Activated B cell treated with CpG ODN at 0.5 μM for 24 hours (primary cell): ENCODE data around the gene FAM187B. TPM values are rescaled to one million over a fixed set of nuclear protein-coding genes. Genes with fewer than 3 reads are reported as not detected.

Experiments used
- ATAC-seq: fragments of 200-7000 bp; cut with Tn5 transposase; one replicate; pipeline ENCODE4 v1.10.0; 2021; ENCODE audit warnings: low read depth, mild to moderate bottlenecking, moderate library complexity
- CTCF ChIA-PET: fragments of 350-600 bp; sonication (Branson Sonifier 250); formaldehyde crosslinking; loops from one replicate; lab custom pipeline; 2021; ENCODE audit warnings: antibody characterized with exemption; lab: Charles Lee
- POLR2A ChIA-PET: fragments of 350-600 bp; sonication (Branson Sonifier 250); formaldehyde crosslinking; loops from one replicate; lab custom pipeline; 2021; ENCODE audit warnings: antibody characterized with exemption; lab: Charles Lee
- DNase-seq: peaks from one replicate; pipeline ENCODE4 v3.0.0; 2022
- H3K27ac Mint-ChIP-seq: one replicate; pipeline ENCODE4 v1.8.0; 2020; ENCODE audit warnings: mixed read lengths
- H3K27me3 Mint-ChIP-seq: one replicate; pipeline ENCODE4 v1.8.0; 2021; ENCODE audit warnings: mixed read lengths
- H3K36me3 Mint-ChIP-seq: one replicate; pipeline ENCODE4 v1.8.0; 2021; ENCODE audit warnings: low read depth, mixed read lengths
- H3K4me1 Mint-ChIP-seq: one replicate; pipeline ENCODE4 v1.8.0; 2021; ENCODE audit warnings: mixed read lengths
- H3K4me3 Mint-ChIP-seq: one replicate; pipeline ENCODE4 v1.8.0; 2020; ENCODE audit warnings: mild to moderate bottlenecking, mixed read lengths
- H3K9me3 Mint-ChIP-seq: one replicate; pipeline ENCODE4 v1.8.0; 2020; ENCODE audit warnings: mixed read lengths
- intact Hi-C: fragments of 100-400 bp; cut with micrococcal nuclease; formaldehyde crosslinking; loops from one replicate; pipeline ENCODE4 v1.15.1; 2024
- total RNA-seq: library from RNA; stranded (reverse); gene quantifications from 2 replicates; pipeline ENCODE4 v1.2.3, GENCODE V29; 2022
- TF ChIP-seq, protein P1 (sequence below): fragments of 200-600 bp; IDR thresholded peaks from one replicate; pipeline ENCODE4 v1.8.0; 2022; ENCODE audit warnings: antibody characterized with exemption, mild to moderate bottlenecking

The FAM187B gene
- total RNA-seq, 1 donor from 2014 or later = not detected

DNA sequence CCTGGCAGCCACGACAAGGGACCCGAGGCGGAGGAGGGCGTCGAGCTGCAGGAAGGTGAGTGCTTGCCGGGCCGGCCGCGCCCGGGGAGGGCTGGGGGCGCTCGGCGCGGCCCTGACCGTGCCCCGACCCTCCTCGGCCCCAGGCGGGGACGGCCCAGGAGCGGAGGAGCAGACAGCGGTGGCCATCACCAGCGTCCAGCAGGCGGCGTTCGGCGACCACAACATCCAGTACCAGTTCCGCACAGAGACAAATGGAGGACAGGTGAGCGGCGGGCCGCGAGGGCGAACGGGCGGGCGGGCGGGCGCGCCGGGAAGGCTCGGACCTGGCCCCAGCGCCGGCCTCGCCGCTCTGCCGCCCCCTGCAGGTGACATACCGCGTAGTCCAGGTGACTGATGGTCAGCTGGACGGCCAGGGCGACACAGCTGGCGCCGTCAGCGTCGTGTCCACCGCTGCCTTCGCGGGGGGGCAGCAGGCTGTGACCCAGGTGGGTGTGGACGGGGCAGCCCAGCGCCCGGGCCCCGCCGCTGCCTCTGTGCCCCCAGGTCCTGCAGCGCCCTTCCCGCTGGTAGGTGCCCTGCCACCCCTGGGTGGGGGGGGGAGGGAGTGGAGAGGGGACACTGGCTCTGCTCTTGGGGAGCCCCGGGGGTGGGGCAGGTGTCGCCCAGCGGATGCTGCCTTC, 41.0 kb upstream of the FAM187B start:
- POLR2A ChIA-PET = interaction anchor here (0.8 to 4.7 kb wide), 12 partner anchors 9 to 199 kb away, joined by 3 to 61 read pairs (median 4); partner anchors contain the start of genes CD22, FFAR1 and HAMP
- H3K27ac Mint-ChIP-seq = peak overlapping the region; percentile 12
- ATAC-seq (peak; percentile 70), DNase-seq (peak; percentile 81)
- intact Hi-C loops = loop anchor here (1.0 to 5.0 kb wide), 9 partner anchors 21 to 226 kb away; partner anchors contain the start of genes FFAR1 and FXYD7
- TF ChIP-seq, protein P1, sequence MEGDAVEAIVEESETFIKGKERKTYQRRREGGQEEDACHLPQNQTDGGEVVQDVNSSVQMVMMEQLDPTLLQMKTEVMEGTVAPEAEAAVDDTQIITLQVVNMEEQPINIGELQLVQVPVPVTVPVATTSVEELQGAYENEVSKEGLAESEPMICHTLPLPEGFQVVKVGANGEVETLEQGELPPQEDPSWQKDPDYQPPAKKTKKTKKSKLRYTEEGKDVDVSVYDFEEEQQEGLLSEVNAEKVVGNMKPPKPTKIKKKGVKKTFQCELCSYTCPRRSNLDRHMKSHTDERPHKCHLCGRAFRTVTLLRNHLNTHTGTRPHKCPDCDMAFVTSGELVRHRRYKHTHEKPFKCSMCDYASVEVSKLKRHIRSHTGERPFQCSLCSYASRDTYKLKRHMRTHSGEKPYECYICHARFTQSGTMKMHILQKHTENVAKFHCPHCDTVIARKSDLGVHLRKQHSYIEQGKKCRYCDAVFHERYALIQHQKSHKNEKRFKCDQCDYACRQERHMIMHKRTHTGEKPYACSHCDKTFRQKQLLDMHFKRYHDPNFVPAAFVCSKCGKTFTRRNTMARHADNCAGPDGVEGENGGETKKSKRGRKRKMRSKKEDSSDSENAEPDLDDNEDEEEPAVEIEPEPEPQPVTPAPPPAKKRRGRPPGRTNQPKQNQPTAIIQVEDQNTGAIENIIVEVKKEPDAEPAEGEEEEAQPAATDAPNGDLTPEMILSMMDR = no peak
- H3K36me3 Mint-ChIP-seq = peaks cover 55% of the 10 kb centered on the region
- no peaks in the 10 kb centered on the region for H3K27me3 Mint-ChIP-seq
- H3K9me3 Mint-ChIP-seq = no peaks in the 10 kb centered on the region
- H3K4me1 Mint-ChIP-seq = peaks cover 61% of the 10 kb centered on the region
- peak overlapping the region; percentile 66 for H3K4me3 Mint-ChIP-seq
- CTCF ChIA-PET = interaction anchor here (1.0 to 3.0 kb wide), 7 partner anchors 26 to 226 kb away, joined by 3 to 9 read pairs (median 5); partner anchors contain the start of gene FFAR1

DNA sequence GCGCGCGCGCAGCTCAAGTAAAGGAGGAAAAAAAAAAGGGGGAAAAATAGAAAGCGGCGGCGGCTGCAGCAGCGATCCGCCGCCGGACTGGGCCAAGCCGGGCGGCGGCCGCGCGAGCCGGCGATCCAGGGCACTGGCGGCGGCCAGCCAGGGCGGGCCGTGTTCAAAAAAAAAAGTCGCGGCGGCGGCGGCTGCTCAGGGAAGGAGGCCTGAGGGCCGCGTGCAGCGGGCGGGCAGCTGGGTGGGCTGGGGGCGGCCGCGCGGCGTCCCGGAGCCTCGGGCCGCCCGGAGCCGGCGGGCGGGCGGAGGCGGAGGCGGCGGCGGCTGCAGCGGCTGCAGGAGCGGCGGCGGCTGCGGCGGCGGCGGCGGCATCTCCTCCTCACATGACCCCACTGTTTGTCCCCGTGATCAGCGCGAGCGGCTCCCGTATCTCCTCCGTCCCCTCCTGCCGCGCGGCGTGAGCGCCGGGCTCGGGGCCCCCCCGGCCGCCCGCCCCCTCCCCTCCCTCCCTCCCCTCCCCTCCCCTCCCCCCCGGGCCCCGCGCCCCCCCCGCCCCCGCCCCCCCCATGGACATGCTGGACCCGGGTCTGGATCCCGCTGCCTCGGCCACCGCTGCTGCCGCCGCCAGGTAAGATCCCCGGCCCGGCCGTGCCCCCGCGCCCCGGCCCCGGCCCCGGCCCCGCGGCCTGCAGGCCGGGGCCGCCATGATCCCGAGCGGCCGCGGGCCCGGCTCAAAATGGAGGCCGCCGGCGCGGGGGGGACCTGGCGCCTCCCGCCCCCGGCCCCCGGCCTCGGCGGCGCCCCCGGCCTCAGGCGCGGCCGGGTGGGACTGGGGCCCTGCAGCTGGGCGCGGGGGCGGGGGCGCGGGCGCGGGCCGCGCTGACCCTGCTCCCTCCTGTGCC, 40.2 kb upstream of the FAM187B start, which contains the start of gene USF2:
USF2 (plus strand) TSS at position 427 of the 902 bp plus-strand sequence; CDS start at position 567, 140 bp downstream.
- Mint-ChIP-seq H3K4me1 (peaks cover 66% of the 10 kb centered on the region), H3K36me3 (peaks cover 52% of the 10 kb centered on the region)
- peak; percentile 16 for ATAC-seq

GRCh38 chr19:35267818-35268535, 39.4 kb upstream of the FAM187B start:
- POLR2A ChIA-PET = interaction anchor here (0.6 to 4.7 kb wide), 23 partner anchors 11 to 380 kb away, joined by 3 to 61 read pairs (median 4); partner anchors contain the start of genes CD22, FFAR1, FXYD3 and FXYD5
- CTCF ChIA-PET = interaction anchor here (1.4 to 3.0 kb wide), 2 partner anchors 200 to 227 kb away, joined by 5 to 9 read pairs; no protein-coding TSS in a partner anchor
- peaks cover 44% of the 10 kb centered on the region for H3K36me3 Mint-ChIP-seq
- ATAC-seq (peak; percentile 50), DNase-seq (peak; percentile 84)
- intact Hi-C loops = loop anchor here (1.0 to 5.0 kb wide), 3 partner anchors 54 to 201 kb away; partner anchors contain the start of gene FXYD7
- H3K27ac Mint-ChIP-seq = peak overlapping the region; percentile 94
- no peaks in the 10 kb centered on the region for H3K27me3 Mint-ChIP-seq
- peak overlapping the region; percentile 94 for H3K4me3 Mint-ChIP-seq
- no peaks in the 10 kb centered on the region for H3K9me3 Mint-ChIP-seq
- peaks cover 62% of the 10 kb centered on the region for H3K4me1 Mint-ChIP-seq
- TF ChIP-seq, protein P1 = no peak

More for the DNA sequence above, 40.2 kb upstream of the FAM187B start, which contains the start of gene USF2:
- H3K4me3 Mint-ChIP-seq = peak within 1 kb of the TSS; percentile 94
- intact Hi-C loops = loop anchor here (1.0 to 5.0 kb wide), 9 partner anchors 20 to 227 kb away; partner anchors contain the start of genes FFAR1 and FXYD7
- no peaks in the 10 kb centered on the region for H3K9me3 Mint-ChIP-seq
- peak; percentile 66 for DNase-seq
- no peaks in the 10 kb centered on the region for H3K27me3 Mint-ChIP-seq
- TF ChIP-seq, protein P1 = no peak
- ChIA-PET POLR2A (interaction anchor here (0.6 to 4.7 kb wide), 23 partner anchors 10 to 379 kb away, joined by 3 to 61 read pairs (median 4); partner anchors contain the start of genes CD22, FFAR1, FXYD3 and FXYD5), CTCF (interaction anchor here (1.0 to 3.0 kb wide), 7 partner anchors 27 to 226 kb away, joined by 3 to 9 read pairs (median 5); partner anchors contain the start of gene FFAR1)
- H3K27ac Mint-ChIP-seq = peak within 1 kb of the TSS; percentile 94

DNA sequence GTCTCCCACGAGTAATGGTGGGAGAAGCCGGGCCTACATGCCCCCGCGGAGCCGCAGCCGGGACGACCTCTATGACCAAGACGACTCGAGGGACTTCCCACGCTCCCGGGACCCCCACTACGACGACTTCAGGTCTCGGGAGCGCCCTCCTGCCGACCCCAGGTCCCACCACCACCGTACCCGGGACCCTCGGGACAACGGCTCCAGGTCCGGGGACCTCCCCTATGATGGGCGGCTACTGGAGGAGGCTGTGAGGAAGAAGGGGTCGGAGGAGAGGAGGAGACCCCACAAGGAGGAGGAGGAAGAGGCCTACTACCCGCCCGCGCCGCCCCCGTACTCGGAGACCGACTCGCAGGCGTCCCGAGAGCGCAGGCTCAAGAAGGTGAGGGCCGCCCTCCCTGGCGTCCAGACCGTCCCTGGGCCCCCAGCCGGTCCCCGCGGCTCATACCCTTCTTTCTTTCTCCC, 38.8 kb upstream of the FAM187B start:
- ChIA-PET CTCF (interaction anchor here (3.0 kb wide), 1 partner anchor 228 kb away, joined by 9 read pairs; no protein-coding TSS in a partner anchor), POLR2A (interaction anchor here (0.7 to 4.7 kb wide), 18 partner anchors 11 to 380 kb away, joined by 3 to 61 read pairs (median 5); partner anchors contain the start of genes CD22, FFAR1, FXYD3 and FXYD5)
- TF ChIP-seq, protein P1 = no peak
- Mint-ChIP-seq H3K36me3 (peaks cover 41% of the 10 kb centered on the region), H3K9me3 (no peaks in the 10 kb centered on the region), H3K4me1 (peaks cover 59% of the 10 kb centered on the region), H3K4me3 (peak overlapping the region; percentile 94), H3K27ac (peak overlapping the region; percentile 94), H3K27me3 (no peaks in the 10 kb centered on the region)
- DNase-seq = peak; percentile 57
- peak; percentile 20 for ATAC-seq
- intact Hi-C loops = loop anchor here (1.0 to 5.0 kb wide), 2 partner anchors 53 to 200 kb away; no protein-coding TSS in a partner anchor
